Ureter (tissue), 1 donor: ENCODE results near the gene C10orf90. TPM values are rescaled to one million over a fixed set of nuclear protein-coding genes. Genes with fewer than 3 reads are reported as not detected.

Experiments used
- DNase-seq: peaks from one replicate; pipeline ENCODE4 v3.0.0-alpha.2; 2020; ENCODE audit warnings: low spot score
- total RNA-seq: library from RNA; stranded (reverse); gene quantifications from one replicate; pipeline ENCODE4 v1.2.4, GENCODE V29; 2023
- donor health status: DM: yes; HTN: yes; CAD: no.

The C10orf90 gene, protein sequence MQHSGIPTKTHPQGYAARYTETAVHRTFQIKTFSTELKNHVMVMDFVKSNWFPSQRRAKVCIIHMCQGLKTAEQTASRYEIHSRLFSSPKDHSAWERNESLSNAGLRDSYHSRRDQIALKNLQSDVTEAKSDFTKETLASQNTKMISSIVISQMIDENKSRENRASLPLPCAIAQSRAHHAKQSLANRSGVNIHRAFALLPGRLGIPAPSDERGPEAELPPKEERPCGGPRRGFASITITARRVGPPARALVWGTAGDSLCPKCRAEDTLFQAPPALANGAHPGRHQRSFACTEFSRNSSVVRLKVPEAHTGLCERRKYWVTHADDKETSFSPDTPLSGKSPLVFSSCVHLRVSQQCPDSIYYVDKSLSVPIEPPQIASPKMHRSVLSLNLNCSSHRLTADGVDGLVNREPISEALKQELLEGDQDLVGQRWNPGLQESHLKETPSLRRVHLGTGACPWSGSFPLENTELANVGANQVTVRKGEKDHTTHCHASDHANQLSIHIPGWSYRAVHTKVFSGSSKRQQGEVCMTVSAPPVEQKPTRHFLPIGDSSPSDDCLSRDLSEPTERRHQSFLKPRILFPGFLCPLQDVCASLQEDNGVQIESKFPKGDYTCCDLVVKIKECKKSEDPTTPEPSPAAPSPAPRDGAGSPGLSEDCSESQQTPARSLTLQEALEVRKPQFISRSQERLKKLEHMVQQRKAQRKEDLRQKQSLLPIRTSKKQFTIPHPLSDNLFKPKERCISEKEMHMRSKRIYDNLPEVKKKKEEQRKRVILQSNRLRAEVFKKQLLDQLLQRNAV
- not detected for total RNA-seq

DNA sequence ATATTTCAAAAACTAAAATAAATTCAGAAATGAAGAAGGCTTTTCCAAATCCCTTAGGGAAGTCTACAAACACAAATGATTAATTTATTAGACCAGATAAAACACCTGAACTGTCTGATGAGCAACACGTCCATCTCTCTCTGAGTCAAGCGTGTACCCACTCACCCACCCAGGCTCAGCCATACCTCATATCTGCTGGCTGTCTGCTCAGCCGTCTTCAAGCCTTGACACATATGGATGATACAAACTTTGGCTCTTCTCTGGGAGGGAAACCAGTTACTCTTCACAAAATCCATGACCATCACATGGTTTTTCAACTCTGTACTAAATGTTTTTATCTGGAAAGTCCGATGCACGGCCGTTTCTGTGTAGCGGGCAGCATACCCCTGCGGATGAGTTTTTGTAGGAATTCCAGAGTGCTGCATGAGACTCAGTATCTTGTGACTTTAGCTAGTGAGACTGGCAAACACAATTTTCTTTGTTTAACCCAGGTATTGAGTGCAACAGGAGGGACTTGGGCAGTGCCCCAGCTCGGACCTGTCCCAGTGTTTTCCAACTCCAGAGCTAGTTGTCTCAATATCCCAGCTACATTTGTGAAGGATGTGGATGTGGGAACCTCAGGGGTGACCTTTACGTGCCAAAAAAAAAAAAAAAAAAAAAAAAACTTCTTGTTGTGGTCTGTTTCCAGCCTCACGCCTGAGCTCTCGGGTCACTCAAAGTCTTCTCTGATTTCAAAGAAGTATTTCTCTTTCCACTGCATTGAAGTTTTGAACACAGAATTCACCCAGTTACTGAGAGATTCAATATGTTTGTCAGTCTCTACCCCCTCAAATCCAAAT is at the start of gene C10orf90:
Gene C10orf90, minus strand, starts transcription at position 638 of the 839 bp plus-strand sequence. Its CDS starts 213 bp downstream, at position 425.
- no peak for DNase-seq

- no peak for DNase-seq
Observed at GRCh38 chr10:126716366-126716765, 45.9 kb upstream of the C10orf90 start.

- no peak for DNase-seq
Observed at GRCh38 chr10:126713594-126713993, 43.1 kb upstream of the C10orf90 start.

- no peak for DNase-seq
Observed at GRCh38 chr10:126712681-126713080, 42.2 kb upstream of the C10orf90 start.

- DNase-seq, result peak; percentile 22
Observed at GRCh38 chr10:126705951-126706565, 35.6 kb upstream of the C10orf90 start.

DNA sequence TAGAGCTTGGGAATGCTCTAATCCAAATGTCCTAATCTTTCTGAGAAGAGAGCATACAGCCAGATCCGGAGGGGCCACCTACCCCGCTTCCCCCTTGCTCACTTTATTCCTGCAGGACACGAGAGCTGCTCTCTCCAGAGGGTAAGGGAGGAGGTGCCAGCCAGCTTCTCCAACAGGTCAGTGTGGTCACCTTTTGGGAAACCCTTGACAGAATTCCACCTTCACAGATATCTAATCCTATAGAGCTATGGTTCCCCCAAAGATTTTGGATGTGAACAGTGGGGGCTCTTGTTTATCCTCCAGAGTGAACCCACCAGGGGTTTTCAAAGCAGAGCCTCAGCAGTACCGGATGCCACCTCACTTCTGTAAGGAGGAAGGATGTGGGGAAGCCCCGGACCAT is 34.6 kb upstream of the C10orf90 start:
- no peak for DNase-seq

DNA sequence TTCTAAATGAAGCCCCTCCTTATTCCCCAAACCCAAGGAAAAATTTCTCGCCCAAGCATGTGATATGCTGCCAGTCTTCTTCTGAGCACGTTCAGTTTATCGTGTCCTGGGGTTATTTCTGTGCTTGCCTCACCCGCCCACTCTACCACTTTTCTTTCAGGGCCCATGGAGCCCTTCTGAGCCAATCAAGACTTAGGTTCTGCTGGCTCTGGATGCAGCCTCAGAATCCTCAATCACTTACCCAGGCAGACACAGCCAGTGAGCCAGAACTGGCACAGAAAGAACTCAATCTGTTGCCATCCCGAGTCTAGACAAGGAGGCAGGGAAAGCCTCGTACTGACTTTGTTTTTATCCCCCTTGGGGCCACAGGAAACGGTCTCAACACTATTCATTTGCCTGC is 34.2 kb upstream of the C10orf90 start:
- no peak for DNase-seq

DNA sequence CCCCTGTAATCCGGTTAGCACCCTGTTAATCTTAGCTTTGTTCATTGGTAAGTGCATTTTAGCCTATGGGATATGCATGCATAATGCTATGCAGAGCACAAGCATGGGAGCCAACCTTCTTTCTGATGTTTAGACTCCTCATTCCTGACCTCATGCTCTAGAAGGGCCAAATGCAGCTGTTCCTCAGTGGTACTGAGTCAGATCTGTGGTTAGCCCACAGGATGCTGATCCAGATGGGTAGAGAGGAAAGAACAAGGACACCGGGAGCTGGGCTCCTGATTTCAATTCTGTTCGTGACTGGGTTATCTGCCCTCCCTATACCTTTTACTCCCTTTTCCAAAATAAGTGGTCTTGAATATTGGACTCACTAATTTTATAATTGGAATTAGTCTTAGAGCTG is 31.7 kb upstream of the C10orf90 start:
- DNase-seq, result no peak

DNA sequence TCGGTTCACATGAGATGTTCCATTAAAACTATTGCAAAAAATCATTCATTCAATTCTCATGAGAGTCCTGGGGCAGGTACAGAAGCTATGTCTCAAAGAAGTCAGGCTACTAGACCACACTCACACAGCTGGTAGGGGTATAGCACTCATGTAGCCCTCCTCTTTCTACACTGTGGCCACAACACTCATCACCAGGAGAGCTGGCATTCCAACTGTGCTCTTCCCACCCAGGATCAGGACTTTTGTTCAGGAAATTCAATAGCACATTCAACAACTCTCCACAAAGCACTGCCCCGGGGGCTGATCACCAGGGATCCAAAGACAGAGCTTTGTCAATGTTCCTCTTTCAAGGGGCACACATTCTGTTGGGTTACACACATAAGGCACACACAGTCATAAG is 31.0 kb upstream of the C10orf90 start:
- no peak for DNase-seq

- no peak for DNase-seq
Observed at GRCh38 chr10:126696684-126697083, 26.2 kb upstream of the C10orf90 start.

- no peak for DNase-seq
Observed at GRCh38 chr10:126691456-126691855, 21.0 kb upstream of the C10orf90 start.

DNA sequence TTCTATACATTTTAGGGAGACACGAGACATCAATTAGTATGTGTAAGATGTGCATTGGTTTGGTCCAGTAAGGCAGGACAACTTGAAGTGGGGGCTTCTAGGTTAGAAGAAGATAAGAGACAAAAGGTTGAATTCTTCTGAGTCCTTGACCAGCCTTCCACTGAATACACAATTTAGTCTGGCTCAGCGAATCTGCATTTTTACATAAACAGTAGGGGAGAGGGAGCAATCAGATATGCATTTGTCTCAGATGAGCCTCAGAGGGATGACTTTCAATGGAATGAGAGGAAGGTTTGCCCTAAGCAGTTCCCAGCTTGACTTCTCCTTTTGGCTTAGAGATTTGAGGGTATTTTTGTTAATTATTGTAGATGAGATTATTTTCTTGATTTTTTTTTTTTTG is 20.0 kb upstream of the C10orf90 start:
- DNase-seq, result no peak

- no peak for DNase-seq
Observed at GRCh38 chr10:126689461-126689994, 19.0 kb upstream of the C10orf90 start.

DNA sequence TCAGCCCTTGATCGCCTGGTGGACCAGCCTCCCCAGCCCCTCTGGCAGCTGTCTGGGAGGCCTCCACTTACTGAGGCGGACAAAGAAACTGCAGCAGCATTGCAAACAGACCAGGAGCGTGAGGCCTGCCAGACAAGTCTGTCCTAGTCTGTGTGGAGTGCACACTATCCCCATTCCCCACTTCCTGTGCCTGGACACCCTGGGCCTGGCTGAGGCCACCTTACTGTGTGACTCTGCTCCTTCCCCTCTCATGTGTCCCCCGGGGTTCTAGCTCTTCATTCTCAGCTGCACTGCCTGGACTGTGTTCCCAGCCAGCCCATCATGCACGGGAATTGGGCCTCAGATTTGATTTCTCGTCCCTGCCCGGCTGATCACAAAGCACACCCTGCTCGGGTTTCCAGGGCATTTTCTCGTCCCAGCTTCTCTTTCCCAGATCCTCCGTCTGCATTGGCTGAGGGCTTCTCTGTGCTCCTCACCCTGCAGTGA is 16.7 kb upstream of the C10orf90 start:
- no peak for DNase-seq

GRCh38 chr10:126686719-126687118 is 16.2 kb upstream of the C10orf90 start:
- DNase-seq, result no peak

GRCh38 chr10:126686268-126686667 is 15.8 kb upstream of the C10orf90 start:
- no peak for DNase-seq

DNA sequence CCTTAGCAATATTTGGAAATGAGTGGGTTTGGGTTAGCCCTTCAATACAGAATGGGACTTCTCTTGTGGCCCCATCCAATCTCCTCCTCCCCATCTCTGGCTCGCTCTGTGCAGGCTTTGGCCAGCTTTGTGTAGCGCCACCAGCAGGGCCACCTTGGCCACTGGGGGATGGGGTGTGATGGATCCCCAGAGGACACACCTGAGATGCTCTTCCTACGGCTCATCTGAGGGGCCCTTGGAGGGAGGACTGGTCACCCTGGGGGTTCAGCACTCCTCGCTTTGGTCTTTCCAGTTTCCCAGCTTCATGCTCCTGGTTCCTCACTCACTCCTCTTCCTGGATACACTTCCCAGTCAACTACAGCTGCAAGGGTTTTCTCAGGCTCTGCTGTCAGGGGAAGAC is 15.3 kb upstream of the C10orf90 start:
- no peak for DNase-seq

DNA sequence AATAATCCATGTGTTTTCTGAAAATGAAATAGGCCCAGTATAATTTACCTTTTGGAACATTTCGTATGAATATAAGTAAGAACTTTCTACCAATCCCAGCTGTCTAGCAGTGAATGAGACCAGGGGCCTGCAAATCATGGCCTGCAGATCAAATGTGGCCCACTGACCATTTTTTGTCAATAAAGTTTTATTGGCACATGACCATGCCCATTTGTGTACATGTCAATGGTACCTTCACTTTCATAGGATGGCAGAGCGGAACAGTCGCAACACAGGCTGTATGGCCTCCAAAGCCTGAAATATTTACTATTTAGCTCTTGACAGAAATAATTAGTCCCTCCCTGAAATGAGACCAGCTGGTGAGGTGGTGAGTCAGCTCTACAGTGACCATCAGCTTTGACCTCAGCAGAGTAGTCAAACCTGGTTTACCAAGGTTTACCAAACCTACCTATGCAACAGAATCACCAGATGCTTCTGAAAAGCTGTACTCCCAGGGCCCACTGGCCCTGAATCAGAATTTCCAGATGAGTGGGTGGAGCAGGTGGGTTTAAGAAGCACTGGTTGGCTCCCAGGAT is 13.8 kb upstream of the C10orf90 start:
- DNase-seq, result no peak

DNA sequence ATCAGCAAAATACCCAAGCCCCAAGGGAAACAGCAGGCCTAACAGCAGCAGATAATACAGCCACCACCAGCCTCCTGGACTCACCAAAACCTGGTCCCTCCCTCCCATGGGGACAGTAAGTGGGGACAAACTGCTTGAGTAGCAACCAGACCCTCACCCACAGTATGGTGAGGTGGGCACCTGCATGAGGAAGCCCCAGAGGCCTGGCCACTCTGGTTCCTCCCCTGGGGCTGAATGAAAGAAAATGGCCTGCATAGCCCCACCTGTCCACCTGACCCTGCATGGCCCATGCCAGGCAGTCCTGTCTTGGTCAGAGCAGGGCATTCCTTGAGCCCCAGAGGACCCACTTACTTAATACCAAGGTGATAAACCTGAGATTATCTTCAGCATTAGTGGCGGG is 13.0 kb upstream of the C10orf90 start:
- DNase-seq, result no peak

- DNase-seq, result no peak
Observed at GRCh38 chr10:126675656-126676438, 5.4 kb upstream of the C10orf90 start.
